Thyroid gland (tissue), 4 donors: Measurements from ENCODE around the gene PRKCA. TPM values are rescaled to one million over a fixed set of nuclear protein-coding genes. Genes with fewer than 3 reads are reported as not detected.

ENCODE experiments used
- DNase-seq, 2 donors: peaks; one replicate each; pipeline ENCODE4 v3.0.0-alpha.2; 2019
- H3K27ac ChIP-seq, 3 donors: fragments of 200-600 bp; sonication (generic); 1 replicate in 2 of 3; 2 replicates in 1 of 3; pipeline ENCODE4 v1.5.1; 2016 to 2019; ENCODE audit warnings: mild to moderate bottlenecking in 1 of 3, moderate library complexity in 1 of 3
- H3K27me3 ChIP-seq: fragments of 200-600 bp; sonication (generic); one replicate; pipeline ENCODE4 v1.5.1; 2019
- H3K36me3 ChIP-seq, 2 donors: fragments of 200-600 bp; sonication (generic); one replicate each; pipeline ENCODE4 v1.5.1; 2016 to 2019
- H3K4me1 ChIP-seq, 2 donors: fragments of 200-600 bp; sonication (generic); one replicate each; pipeline ENCODE4 v1.5.1; 2017 to 2019
- H3K4me3 ChIP-seq, 3 donors: fragments of 200-600 bp; sonication (generic); replicated peaks in 1 of 3; 1 replicate in 2 of 3; 2 replicates in 1 of 3; pipeline ENCODE4 v1.5.1; 2016; ENCODE audit warnings: mild to moderate bottlenecking in 1 of 3
- H3K9me3 ChIP-seq: fragments of 200-600 bp; sonication (generic); one replicate; pipeline ENCODE4 v1.5.1; 2017
- POLR2A ChIP-seq, 2 donors: fragments of 450-650 bp; IDR thresholded peaks; one replicate each; pipeline ENCODE4 v1.6.1; 2017; ENCODE audit warnings: antibody characterized with exemption in 2 of 2, mild to moderate bottlenecking in 2 of 2, moderate library complexity in 1 of 2
- WGBS, 2 donors: methylation state at CpG; one replicate each; pipeline ENCODE4 v1.1.5; 2017; 5-methylcytosine and 5-hydroxymethylcytosine counted together
- intact Hi-C: fragments of 100-400 bp; cut with DNase I; formaldehyde crosslinking; loops from one replicate; pipeline ENCODE4 v1.15.1; 2023
- total RNA-seq, 4 donors: library from RNA; depleted of rRNA; stranded (reverse); fragments of >200 nt; gene quantifications; one replicate each; pipeline ENCODE4 v1.2.3, GENCODE V29; 2016
- TF ChIP-seq, protein P1 (sequence below), 6 experiments: fragments of 200-600 bp in 3 of 6; fragments of 450-650 bp in 3 of 6; sonication (generic) in 3 of 6; IDR thresholded peaks; one replicate each; pipeline ENCODE4 v1.5.1; 2016 to 2019; ENCODE audit warnings: antibody characterized with exemption in 6 of 6, mild to moderate bottlenecking in 2 of 6, inconsistent platforms in 1 of 6, moderate library complexity in 1 of 6

The PRKCA gene
- total RNA-seq, 4 donors from 2014 or later: 6.7 to 24.2 (median 15.3) TPM

DNA sequence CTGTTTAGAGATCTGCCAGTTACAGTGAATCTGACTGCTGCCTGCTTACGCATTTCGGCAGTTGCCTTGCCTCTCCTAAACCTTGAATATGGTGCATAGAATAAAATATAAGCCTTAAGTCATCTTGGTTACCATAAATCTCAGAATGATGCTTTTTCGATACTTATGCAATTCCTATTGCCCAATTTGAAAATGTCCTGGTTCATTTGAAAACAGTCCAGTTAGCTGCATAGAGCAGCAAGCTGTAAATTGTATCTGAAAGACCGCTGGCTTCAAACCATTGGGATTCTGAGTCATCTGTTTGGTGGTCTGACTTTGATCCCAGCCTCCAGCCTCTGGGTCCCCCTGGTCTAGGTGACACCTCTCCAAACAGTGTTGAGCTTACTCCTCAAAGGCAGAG, 2.7 kb upstream of the PRKCA start:
- Histone ChIP-seq H3K36me3 (no peaks in the 10 kb centered on the region), H3K4me1 (peaks cover 12% of the 10 kb centered on the region in 2 donors), H3K9me3 (no peaks in the 10 kb centered on the region), H3K27ac (no peak overlapping the region), H3K27me3 (no peaks in the 10 kb centered on the region), H3K4me3 (no peak overlapping the region)
- TF ChIP-seq POLR2A (IDR thresholded peaks at IDR 0.05): no peak
- TF ChIP-seq, protein P1, sequence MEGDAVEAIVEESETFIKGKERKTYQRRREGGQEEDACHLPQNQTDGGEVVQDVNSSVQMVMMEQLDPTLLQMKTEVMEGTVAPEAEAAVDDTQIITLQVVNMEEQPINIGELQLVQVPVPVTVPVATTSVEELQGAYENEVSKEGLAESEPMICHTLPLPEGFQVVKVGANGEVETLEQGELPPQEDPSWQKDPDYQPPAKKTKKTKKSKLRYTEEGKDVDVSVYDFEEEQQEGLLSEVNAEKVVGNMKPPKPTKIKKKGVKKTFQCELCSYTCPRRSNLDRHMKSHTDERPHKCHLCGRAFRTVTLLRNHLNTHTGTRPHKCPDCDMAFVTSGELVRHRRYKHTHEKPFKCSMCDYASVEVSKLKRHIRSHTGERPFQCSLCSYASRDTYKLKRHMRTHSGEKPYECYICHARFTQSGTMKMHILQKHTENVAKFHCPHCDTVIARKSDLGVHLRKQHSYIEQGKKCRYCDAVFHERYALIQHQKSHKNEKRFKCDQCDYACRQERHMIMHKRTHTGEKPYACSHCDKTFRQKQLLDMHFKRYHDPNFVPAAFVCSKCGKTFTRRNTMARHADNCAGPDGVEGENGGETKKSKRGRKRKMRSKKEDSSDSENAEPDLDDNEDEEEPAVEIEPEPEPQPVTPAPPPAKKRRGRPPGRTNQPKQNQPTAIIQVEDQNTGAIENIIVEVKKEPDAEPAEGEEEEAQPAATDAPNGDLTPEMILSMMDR (IDR thresholded peaks at IDR 0.05): no peak
- DNase-seq: no peak
- intact Hi-C loops: no loop called here
- WGBS, 2 donors: 99% methylated on average over 4 of the region's 4 CpGs

DNA sequence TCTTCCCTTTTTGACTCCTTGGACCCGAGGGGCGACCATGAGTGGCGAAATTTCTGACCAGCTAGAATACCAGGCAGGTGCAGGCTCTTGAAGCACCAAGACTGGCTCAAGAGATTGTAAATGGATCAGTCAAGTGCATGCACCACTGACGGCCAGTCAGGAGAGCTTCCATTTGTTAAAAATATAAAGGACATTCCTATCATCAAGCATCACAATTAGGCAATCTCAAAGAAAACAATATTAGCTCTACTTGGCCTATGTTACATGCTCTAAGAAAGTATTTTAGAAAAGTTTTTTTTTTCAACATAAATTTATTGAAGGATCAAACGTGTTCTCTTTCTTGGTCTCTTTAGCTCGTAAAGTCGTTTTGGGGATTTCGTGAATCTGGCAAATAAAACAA, 1.5 kb upstream of the PRKCA start:
- TF ChIP-seq POLR2A (IDR thresholded peaks at IDR 0.05): no peak
- TF ChIP-seq, protein P1 (IDR thresholded peaks at IDR 0.05): no peak
- Histone ChIP-seq H3K36me3 (no peaks in the 10 kb centered on the region), H3K4me3 (no peak overlapping the region), H3K27me3 (no peaks in the 10 kb centered on the region), H3K27ac (no peak overlapping the region), H3K9me3 (no peaks in the 10 kb centered on the region), H3K4me1 (peaks cover 12 to 13% of the 10 kb centered on the region in 2 donors)
- DNase-seq: peak in 1 of 2 donors; percentile 6
- intact Hi-C loops: no loop called here
- WGBS, 2 donors: 58 to 65% methylated on average over 8 of the region's 8 CpGs

DNA sequence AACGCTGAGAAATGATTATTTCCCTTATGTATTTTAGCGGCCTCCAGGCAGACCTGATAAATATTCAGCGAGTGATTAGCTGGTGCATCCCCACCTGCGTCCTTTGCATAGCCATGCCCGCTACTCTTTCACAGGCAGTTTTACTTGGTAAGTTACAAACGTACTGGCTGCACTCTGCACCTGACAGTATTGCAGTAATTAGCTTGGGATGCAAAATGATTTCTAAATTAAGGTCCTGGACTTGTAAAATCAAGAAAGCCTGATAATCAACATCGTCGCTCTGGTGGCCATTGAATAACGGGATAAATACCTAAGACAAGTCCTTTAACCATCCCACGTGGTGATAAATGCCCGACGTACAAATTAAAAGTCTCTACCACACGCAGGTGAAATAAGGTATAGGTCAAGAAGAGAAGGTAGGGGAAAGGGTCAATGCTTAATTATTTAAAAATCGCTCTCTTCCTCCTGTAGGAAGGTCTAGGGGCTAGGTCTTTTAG, 998 bp upstream of the PRKCA start:
- TF ChIP-seq, protein P1 (IDR thresholded peaks at IDR 0.05): no peak
- no peak for TF ChIP-seq POLR2A (IDR thresholded peaks at IDR 0.05)
- Histone ChIP-seq H3K9me3 (no peaks in the 10 kb centered on the region), H3K4me1 (peaks cover 15 to 16% of the 10 kb centered on the region in 2 donors), H3K27me3 (no peaks in the 10 kb centered on the region), H3K36me3 (no peaks in the 10 kb centered on the region), H3K4me3 (peak overlapping the region in 2 of 3 donors; percentile 35 to 57), H3K27ac (peak overlapping the region in 1 of 3 donors; percentile 41)
- intact Hi-C loops: no loop called here
- no peak for DNase-seq
- 26 to 36% methylated on average over 14 of the region's 14 CpGs for WGBS, 2 donors

DNA sequence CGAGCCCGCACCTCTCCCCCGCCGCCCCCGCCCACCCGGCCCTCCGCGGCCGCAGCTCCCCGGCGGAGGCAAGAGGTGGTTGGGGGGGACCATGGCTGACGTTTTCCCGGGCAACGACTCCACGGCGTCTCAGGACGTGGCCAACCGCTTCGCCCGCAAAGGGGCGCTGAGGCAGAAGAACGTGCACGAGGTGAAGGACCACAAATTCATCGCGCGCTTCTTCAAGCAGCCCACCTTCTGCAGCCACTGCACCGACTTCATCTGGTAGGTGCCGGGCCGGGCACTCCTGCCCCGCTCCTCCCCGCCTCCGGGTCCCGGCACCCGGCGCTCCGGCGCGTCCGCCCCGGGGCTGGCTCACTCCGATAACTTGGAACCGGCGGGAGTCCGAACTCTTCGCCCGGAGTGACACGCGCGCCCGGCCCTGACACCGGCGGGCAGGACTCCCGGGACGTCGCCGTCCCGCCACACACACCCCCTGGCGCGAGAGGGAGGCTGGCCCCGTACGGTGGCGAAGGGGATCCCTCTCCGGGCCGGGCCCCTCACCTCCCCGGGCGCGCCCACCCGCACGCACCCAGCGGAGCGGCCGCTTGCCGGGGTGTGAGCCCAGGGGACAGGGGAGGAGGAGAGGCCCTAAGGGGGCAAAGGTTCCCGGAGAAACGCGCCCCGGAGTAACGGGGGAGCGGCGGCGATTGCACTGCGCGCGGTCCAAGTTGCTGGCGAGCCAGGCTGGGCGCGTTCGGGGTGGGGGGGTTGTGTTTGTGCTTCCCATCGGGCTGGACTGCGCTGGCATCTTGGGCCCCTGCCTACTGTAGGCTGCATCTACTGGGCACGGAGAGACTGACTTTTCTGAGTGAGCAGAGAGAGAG, 581 bp downstream of the PRKCA start:
- H3K27me3 ChIP-seq: no peaks in the 10 kb centered on the region
- no peaks in the 10 kb centered on the region for H3K36me3 ChIP-seq
- peak overlapping the region; percentile 17 to 83 (median 68) for H3K27ac ChIP-seq
- TF ChIP-seq, protein P1 (IDR thresholded peaks at IDR 0.05): no peak
- TF ChIP-seq POLR2A (IDR thresholded peaks at IDR 0.05): peak in 1 of 2 donors; percentile 46
- no peaks in the 10 kb centered on the region for H3K9me3 ChIP-seq
- H3K4me3 ChIP-seq: peak overlapping the region; percentile 63 to 81 (median 71)
- intact Hi-C loops: no loop called here
- 2 to 6% methylated on average over 3 to 18 of the region's 91 CpGs for WGBS, 2 donors
- H3K4me1 ChIP-seq: peaks cover 18 to 20% of the 10 kb centered on the region in 2 donors
- DNase-seq: peak; percentile 76 to 80
